ENCODE data around the gene OXSR1.

OXSR1 gene

DNA sequence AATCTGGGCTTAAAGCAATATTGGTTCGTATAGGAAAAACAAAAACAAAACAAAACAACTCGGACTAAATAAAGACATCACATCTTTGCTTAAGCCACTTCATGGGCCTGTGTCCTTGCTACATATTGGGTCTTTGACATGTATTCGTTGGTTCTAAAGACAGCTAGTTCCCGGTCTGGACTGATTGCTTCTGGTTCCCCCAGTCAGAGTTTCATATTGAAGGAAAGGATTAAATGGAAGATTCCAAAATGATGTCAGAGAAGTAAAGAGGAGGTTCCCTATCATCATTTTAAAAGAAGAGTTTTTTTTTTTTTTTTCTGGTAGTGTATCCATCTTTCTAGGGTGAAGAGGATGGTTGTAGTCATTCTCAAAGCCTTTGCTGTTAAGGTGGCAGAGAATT lies 2.3 kb downstream of the OXSR1 start:
- no peak for DNase-seq (ENCODE audit: low read depth)

DNA sequence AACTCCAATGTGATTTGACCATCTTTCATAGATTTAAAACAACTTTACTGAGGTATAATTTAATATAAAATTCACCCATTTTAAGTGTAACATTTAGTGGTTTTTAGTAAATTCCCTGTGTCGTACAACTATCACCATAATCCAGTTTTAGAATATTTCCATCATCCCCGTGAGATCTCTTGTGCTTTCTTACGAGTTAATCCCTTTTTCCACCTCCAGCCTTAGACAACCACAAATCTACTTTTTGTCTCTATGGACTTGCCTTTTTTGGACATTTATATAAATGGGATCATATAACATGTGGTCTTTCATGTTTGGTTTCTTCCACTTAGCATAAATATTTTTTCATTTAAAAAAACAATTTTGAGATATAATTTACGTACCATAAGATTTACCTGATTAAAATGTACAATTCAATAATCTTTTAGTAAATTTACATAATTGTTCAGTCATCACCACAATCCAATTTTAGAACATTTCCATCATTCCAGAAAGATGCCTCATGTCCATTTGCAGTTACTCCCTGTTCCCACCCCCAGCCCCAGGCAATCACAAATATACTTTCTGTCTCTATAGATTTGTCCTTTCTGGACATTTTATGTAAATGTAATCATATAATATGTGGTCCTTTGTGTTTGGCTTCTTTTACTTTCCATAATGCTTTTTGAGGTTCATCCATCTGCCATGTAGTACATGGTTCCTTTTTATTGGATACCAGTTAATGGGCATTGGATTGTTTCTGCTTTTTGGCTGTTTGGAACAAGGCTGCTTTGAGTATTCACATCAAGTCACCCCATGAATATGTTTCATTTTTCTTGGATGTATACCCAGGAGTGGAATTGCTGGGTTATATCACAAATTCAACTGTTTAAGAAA lies 3.1 kb downstream of the OXSR1 start:
- DNase-seq (ENCODE audit: low read depth) = no peak

DNA sequence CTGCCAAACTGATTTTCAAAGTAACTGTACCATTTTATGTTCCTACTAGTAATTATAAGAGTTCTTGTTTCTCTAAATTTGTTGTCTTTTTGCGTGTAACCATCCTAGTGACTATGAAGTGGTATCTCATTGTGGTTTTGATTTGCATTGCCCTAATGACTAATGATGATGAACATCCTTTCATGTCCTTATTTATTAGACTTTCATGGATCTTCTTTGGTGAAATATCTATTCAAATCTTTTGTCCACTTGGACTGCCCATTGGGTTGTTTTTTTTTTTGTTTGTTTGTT lies 3.6 kb downstream of the OXSR1 start:
- no peak for DNase-seq (ENCODE audit: low read depth)

GRCh38 chr3:38170722-38171121 lies 5.4 kb downstream of the OXSR1 start:
- no peak for DNase-seq (ENCODE audit: low read depth)

DNA sequence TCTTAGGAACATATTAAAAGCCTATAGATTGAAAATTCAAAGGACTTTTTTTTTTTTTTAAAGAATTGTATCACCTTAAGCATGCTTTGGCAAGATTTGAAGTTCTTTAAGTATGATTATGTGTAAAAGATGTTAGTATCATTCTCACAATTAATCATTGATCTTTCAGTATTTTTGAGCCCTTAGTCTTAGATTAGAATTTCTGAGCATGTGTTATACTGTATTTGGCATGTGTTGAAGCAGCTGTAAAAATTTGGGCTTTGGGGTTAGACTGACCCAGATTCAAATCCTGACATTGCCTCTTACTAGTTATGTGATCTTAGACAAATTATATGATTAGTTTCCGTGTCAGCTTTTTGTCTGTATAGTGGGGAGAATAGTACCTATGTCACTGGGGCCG lies 6.3 kb downstream of the OXSR1 start:
- DNase-seq (ENCODE audit: low read depth) = no peak

- no peak for DNase-seq (ENCODE audit: low read depth)
Measured at GRCh38 chr3:38173834-38174418, 8.6 kb downstream of the OXSR1 start.

DNA sequence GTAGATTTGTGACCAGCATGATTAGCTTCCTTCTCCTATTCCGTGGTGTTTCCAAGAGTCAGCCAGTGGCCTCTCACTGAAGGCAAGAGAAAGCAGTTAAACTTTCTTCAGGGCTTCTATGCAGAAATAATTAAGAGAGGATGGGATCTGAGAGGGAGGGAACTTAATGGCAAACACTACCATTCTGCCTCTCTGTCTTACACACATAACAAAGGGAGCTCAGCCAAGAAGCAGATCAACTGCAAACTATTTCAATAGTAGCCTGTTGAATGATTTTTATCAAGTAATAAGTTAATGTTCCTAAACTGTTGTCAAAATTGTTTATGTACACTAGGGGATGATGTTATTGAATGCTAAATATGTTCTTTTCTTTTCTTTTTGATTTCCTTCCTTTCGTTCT lies 11.8 kb downstream of the OXSR1 start:
- no peak for DNase-seq (ENCODE audit: low read depth)

- no peak for DNase-seq (ENCODE audit: low read depth)
Measured at GRCh38 chr3:38186781-38187180, 21.4 kb downstream of the OXSR1 start.

DNA sequence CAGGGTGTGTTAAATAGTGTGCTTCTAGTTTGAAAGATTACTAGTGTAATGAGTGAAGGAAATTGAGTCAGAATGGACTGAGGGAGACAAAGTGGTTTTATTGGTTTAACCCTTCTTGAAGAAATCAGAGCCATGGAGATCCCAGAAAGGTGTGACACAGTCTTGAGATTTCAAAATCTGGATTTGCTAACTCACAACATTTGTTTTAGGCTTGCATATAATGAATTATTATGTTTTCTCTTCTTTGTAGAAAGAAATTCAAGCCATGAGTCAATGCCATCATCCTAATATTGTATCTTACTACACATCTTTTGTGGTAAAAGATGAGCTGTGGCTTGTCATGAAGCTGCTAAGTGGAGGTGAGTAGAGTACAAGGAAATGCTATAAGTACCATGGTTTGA lies 25.1 kb downstream of the OXSR1 start:
- no peak for DNase-seq (ENCODE audit: low read depth)

DNA sequence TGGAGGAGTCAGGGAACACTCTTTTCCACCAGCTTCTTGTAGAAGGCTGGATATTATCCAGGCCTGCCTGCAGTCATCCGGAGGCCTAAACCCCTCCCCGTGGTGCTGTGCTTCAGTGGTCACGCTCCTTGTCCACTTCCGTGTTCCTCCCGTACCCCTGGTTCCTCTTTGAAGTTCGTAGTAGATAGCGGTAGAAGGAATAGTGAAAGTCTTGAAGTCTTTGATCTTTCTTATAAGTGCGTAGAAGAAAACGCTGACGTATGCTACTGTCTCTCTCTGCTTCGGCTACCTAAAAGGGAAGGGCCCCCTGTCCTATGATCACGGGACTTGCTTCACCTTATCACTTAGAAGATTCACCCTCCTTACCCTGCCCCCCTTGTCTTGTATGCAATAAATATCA lies 37.6 kb downstream of the OXSR1 start:
- DNase-seq (ENCODE audit: low read depth) = peak; percentile 4

DNA sequence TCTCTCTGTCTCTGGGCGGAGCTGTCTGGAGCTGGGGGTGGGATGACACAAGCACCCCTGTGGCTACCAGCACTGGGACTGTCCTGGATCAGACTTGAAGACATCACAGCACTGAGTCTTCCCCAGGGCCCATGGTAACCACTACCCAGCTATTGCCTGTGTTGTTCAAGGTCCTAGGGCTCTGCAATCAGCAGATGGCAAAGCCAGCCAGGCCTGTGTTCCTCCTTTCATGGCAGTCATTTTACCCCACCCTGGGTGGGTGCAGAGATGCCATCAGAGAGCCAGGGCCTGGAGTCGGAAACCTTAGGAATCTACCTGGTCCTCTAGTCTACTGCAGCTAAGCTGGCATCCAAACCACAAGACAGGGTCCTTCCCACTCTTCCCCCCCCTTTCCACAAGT lies 38.4 kb downstream of the OXSR1 start:
- no peak for DNase-seq (ENCODE audit: low read depth)

GRCh38 chr3:38204599-38205471 lies 39.5 kb downstream of the OXSR1 start:
- no peak for DNase-seq (ENCODE audit: low read depth)

DNA sequence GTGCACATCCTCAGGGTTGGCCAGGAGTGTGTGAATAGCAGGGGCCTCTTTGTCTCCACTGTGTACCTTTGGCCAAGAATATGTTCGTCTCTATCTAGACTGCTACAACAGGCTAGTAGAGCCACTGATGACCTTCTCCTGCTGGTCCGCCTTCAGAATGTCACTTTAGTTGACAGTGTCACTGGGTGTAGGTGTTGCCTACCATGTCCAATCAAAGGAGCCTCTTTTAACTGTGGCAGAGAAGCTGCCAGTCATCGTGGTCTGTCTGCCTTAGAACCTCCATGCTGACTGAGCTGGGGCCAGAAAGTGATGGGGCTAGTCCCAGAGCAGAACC lies 40.1 kb downstream of the OXSR1 start:
- no peak for DNase-seq (ENCODE audit: low read depth)

GRCh38 chr3:38207254-38208003 lies 42.1 kb downstream of the OXSR1 start:
- DNase-seq (ENCODE audit: low read depth) = no peak

GRCh38 chr3:38210141-38210757 lies 44.9 kb downstream of the OXSR1 start:
- no peak for DNase-seq (ENCODE audit: low read depth)

GRCh38 chr3:38212141-38212540 lies 46.8 kb downstream of the OXSR1 start:
- DNase-seq (ENCODE audit: low read depth) = no peak

- DNase-seq (ENCODE audit: low read depth) = no peak
Measured at GRCh38 chr3:38214560-38214959, 49.2 kb downstream of the OXSR1 start.

- no peak for DNase-seq (ENCODE audit: low read depth)
Measured at GRCh38 chr3:38219609-38220197, 54.4 kb downstream of the OXSR1 start.

DNA sequence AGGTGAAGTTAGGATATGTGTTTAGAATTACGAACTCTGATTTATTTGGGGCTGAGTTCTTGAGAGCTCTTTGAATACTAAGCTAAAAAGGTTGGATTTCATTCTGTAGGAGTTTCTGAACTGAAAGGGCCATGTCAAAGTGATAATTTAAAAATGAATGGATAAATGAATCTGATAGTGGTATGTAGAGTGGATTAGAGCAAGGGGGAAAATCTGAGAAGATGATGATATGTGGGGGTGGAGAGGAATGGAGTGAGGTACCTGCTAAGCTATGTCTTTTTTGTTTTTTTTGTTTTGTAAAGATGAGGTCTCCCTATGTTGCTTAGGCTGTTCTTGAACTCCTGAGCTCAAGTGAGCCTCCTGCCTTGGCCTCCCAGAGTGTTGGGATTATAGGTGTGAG lies 55.7 kb downstream of the OXSR1 start:
- no peak for DNase-seq (ENCODE audit: low read depth)

GRCh38 chr3:38222032-38222634 lies 56.8 kb downstream of the OXSR1 start:
- DNase-seq (ENCODE audit: low read depth) = no peak

GRCh38 chr3:38224357-38224756 lies 59.0 kb downstream of the OXSR1 start:
- DNase-seq (ENCODE audit: low read depth) = no peak
